ENCODE measurements around the gene JSRP1. TPM values are rescaled to one million over a fixed set of nuclear protein-coding genes. Genes with fewer than 3 reads are reported as not detected.

The JSRP1 gene
- total RNA-seq, 1 donor from 2014 or later: 3.5 TPM

- TF ChIP-seq CTCF (conservative IDR thresholded peaks at IDR 0.05; ENCODE audit: low read depth, low read length): no peak
- DNase-seq (ENCODE audit: low read depth): no peak
- H3K4me3 ChIP-seq (ENCODE audit: low read depth, low read length): no peak overlapping the region
Observed at GRCh38 chr19:2229103-2230032, 26.8 kb downstream of the JSRP1 start.

- DNase-seq (ENCODE audit: low read depth): no peak
- TF ChIP-seq CTCF (conservative IDR thresholded peaks at IDR 0.05; ENCODE audit: low read depth, low read length): no peak
- H3K4me3 ChIP-seq (ENCODE audit: low read depth, low read length): no peak overlapping the region
Observed at GRCh38 chr19:2228157-2229030, 27.8 kb downstream of the JSRP1 start.

- no peak for TF ChIP-seq CTCF (conservative IDR thresholded peaks at IDR 0.05; ENCODE audit: low read depth, low read length)
- no peak overlapping the region for H3K4me3 ChIP-seq (ENCODE audit: low read depth, low read length)
- no peak for DNase-seq (ENCODE audit: low read depth)
Observed at GRCh38 chr19:2227415-2228156, 28.6 kb downstream of the JSRP1 start.

GRCh38 chr19:2226840-2227360 lies 29.3 kb downstream of the JSRP1 start:
- DNase-seq (ENCODE audit: low read depth): no peak
- no peak overlapping the region for H3K4me3 ChIP-seq (ENCODE audit: low read depth, low read length)
- no peak for TF ChIP-seq CTCF (conservative IDR thresholded peaks at IDR 0.05; ENCODE audit: low read depth, low read length)

GRCh38 chr19:2226051-2226839 lies 30.0 kb downstream of the JSRP1 start:
- H3K4me3 ChIP-seq (ENCODE audit: low read depth, low read length): no peak overlapping the region
- DNase-seq (ENCODE audit: low read depth): no peak
- no peak for TF ChIP-seq CTCF (conservative IDR thresholded peaks at IDR 0.05; ENCODE audit: low read depth, low read length)

All from epithelial cell of proximal tubule (primary cell).